ENCODE data around the gene ARSA.

DNA sequence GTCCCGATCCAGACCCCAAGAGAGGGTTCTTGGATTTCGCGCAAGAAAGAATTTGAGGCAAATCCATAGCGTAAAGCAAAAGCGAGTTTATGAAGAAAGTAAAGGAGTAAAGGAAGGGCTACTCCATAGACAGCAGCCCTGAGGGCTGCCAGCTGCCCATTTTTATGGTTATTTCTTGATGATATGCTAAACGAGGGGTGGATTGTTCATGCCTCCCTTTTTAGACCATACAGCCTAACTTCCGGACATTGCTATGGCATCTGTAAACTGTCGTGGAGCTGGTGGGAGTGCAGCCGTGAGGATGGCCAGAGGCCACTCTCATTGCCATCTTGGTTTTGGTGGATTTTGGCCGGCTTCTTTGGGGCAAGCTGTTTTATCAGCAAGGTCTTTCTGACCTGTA, 25.3 kb upstream of the ARSA start:
- TF ChIP-seq, protein P1, sequence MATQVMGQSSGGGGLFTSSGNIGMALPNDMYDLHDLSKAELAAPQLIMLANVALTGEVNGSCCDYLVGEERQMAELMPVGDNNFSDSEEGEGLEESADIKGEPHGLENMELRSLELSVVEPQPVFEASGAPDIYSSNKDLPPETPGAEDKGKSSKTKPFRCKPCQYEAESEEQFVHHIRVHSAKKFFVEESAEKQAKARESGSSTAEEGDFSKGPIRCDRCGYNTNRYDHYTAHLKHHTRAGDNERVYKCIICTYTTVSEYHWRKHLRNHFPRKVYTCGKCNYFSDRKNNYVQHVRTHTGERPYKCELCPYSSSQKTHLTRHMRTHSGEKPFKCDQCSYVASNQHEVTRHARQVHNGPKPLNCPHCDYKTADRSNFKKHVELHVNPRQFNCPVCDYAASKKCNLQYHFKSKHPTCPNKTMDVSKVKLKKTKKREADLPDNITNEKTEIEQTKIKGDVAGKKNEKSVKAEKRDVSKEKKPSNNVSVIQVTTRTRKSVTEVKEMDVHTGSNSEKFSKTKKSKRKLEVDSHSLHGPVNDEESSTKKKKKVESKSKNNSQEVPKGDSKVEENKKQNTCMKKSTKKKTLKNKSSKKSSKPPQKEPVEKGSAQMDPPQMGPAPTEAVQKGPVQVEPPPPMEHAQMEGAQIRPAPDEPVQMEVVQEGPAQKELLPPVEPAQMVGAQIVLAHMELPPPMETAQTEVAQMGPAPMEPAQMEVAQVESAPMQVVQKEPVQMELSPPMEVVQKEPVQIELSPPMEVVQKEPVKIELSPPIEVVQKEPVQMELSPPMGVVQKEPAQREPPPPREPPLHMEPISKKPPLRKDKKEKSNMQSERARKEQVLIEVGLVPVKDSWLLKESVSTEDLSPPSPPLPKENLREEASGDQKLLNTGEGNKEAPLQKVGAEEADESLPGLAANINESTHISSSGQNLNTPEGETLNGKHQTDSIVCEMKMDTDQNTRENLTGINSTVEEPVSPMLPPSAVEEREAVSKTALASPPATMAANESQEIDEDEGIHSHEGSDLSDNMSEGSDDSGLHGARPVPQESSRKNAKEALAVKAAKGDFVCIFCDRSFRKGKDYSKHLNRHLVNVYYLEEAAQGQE (IDR thresholded peaks at IDR 0.05; ENCODE audit: insufficient read depth in 1 of 2, low read depth in 2 of 2, low read length in 1 of 2): no peak
- TF ChIP-seq, protein P2, sequence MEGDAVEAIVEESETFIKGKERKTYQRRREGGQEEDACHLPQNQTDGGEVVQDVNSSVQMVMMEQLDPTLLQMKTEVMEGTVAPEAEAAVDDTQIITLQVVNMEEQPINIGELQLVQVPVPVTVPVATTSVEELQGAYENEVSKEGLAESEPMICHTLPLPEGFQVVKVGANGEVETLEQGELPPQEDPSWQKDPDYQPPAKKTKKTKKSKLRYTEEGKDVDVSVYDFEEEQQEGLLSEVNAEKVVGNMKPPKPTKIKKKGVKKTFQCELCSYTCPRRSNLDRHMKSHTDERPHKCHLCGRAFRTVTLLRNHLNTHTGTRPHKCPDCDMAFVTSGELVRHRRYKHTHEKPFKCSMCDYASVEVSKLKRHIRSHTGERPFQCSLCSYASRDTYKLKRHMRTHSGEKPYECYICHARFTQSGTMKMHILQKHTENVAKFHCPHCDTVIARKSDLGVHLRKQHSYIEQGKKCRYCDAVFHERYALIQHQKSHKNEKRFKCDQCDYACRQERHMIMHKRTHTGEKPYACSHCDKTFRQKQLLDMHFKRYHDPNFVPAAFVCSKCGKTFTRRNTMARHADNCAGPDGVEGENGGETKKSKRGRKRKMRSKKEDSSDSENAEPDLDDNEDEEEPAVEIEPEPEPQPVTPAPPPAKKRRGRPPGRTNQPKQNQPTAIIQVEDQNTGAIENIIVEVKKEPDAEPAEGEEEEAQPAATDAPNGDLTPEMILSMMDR (IDR thresholded peaks at IDR 0.05): no peak
- no peak for TF ChIP-seq POLR2AphosphoS5 (IDR thresholded peaks at IDR 0.05; ENCODE audit: low read depth, low read length)
- TF ChIP-seq TCF7L2 (IDR thresholded peaks at IDR 0.05; ENCODE audit: low read depth, low read length): no peak
